Effector memory CD4-positive, alpha-beta T cell (primary cell): ENCODE data around the gene ZNF511.

Source experiments
- DNase-seq, 3 donors: peaks; one replicate each; pipeline ENCODE4 v3.0.0-alpha.2; 2020
- H3K27ac ChIP-seq: 2 replicates; pipeline ENCODE4 v1.7.0; 2013; ENCODE audit warnings: mild to moderate bottlenecking, low read length, moderate library complexity; ENCODE audit not compliant: insufficient read depth, poor library complexity, severe bottlenecking
- H3K27me3 ChIP-seq: replicated peaks from 2 replicates; pipeline ENCODE4 v1.7.0; 2013; ENCODE audit warnings: mild to moderate bottlenecking, low read length; ENCODE audit not compliant: insufficient read depth, control insufficient read depth, poor library complexity, severe bottlenecking
- H3K36me3 ChIP-seq: 2 replicates; pipeline ENCODE4 v1.7.0; 2013; ENCODE audit warnings: mild to moderate bottlenecking, low read length, moderate library complexity; ENCODE audit not compliant: control insufficient read depth, insufficient read depth
- H3K4me1 ChIP-seq: 2 replicates; pipeline ENCODE4 v1.7.0; 2013; ENCODE audit warnings: low read length, mild to moderate bottlenecking; ENCODE audit not compliant: control insufficient read depth, insufficient read depth, poor library complexity, severe bottlenecking
- H3K4me3 ChIP-seq: 2 replicates; pipeline ENCODE4 v1.7.0; 2013; ENCODE audit warnings: low read length, low read depth, mild to moderate bottlenecking; ENCODE audit not compliant: insufficient read depth, poor library complexity, severe bottlenecking
- H3K9me3 ChIP-seq: 2 replicates; pipeline ENCODE4 v1.7.0; 2013; ENCODE audit warnings: mild to moderate bottlenecking, low read length, moderate library complexity; ENCODE audit not compliant: control insufficient read depth

Gene ZNF511

GRCh38 chr10:133342942-133343341 lies 34.2 kb downstream of the ZNF511 start:
- H3K27ac ChIP-seq, result no peak overlapping the region
- no peak overlapping the region for H3K4me3 ChIP-seq
- no peak for DNase-seq
- H3K4me1 ChIP-seq, result no peaks in the 10 kb centered on the region
- peaks cover 30% of the 10 kb centered on the region for H3K27me3 ChIP-seq
- no peaks in the 10 kb centered on the region for H3K36me3 ChIP-seq
- no peaks in the 10 kb centered on the region for H3K9me3 ChIP-seq

DNA sequence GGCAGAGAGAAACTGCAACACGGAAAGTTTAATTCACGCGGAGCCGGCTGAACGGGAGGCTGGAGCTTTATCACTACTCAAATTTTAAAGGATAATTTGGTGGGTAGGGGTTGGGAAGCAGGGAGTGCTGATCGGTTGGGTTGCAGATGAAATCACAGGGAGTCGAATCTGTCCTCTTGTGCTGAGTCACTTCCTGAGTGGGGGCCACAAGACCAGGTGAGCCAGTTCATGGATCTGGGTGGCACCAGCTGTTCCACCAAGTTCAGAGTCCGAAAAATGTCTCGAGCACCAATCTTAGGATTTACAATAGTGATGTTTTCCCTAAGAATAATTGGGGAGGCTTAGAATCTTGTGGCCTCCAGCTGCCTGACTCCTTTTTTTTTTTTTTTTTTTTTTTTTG lies 34.8 kb downstream of the ZNF511 start:
- no peak overlapping the region for H3K27ac ChIP-seq
- no peaks in the 10 kb centered on the region for H3K36me3 ChIP-seq
- H3K4me3 ChIP-seq, result no peak overlapping the region
- H3K27me3 ChIP-seq, result peaks cover 34% of the 10 kb centered on the region
- DNase-seq, result no peak
- H3K4me1 ChIP-seq, result no peaks in the 10 kb centered on the region
- no peaks in the 10 kb centered on the region for H3K9me3 ChIP-seq

- DNase-seq, result no peak
- H3K4me3 ChIP-seq, result no peak overlapping the region
- H3K36me3 ChIP-seq, result no peaks in the 10 kb centered on the region
- no peak overlapping the region for H3K27ac ChIP-seq
- H3K27me3 ChIP-seq, result peaks cover 34% of the 10 kb centered on the region
- no peaks in the 10 kb centered on the region for H3K4me1 ChIP-seq
- no peaks in the 10 kb centered on the region for H3K9me3 ChIP-seq
These were observed 35.5 kb downstream of the ZNF511 start for GRCh38 chr10:133344236-133344635.

- no peak for DNase-seq
- no peak overlapping the region for H3K27ac ChIP-seq
- no peaks in the 10 kb centered on the region for H3K36me3 ChIP-seq
- H3K27me3 ChIP-seq, result peaks cover 34% of the 10 kb centered on the region
- no peak overlapping the region for H3K4me3 ChIP-seq
- no peaks in the 10 kb centered on the region for H3K9me3 ChIP-seq
- no peaks in the 10 kb centered on the region for H3K4me1 ChIP-seq
These were observed 37.7 kb downstream of the ZNF511 start for GRCh38 chr10:133346413-133346812.

DNA sequence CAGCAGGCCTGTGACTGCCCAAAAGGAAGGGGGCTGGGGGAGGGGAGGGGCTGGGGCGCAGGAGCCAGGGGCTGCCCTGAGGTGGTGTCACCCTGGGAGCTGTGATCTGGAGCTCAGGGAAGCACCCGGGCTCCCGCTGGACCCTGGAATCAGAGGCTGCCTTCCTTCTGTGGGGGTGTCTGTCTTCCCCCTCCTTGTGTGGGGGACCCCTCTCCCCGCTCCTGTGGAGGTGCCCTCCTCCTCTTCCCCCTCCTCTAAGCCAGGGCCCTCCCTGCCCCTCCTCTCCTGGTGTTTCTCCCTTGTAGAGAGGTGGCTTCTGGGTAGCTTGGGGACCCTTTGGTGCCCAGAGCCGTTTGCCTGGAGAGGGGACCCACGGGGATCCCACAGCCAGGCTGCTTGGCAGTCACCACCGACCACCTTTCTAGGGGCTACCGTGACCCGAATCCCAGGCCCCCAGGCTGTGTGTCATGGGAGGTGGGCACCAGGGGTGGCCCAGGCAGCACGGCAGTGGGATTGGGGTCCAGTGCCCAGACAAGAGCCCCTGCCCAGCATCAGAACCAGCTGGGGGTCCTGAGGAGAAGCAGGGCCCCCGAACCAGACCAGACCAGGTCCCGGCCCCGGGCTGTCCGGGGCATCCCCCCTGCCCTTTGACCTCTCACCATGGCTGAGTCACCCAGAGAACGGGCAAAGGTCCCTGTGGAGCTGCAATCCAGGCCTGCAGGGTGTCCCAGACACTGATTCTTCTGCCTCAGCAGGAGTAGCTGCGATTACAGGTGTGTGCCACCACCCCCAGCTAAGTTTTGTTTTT lies 39.2 kb downstream of the ZNF511 start:
- peaks cover 34% of the 10 kb centered on the region for H3K27me3 ChIP-seq
- no peak for DNase-seq

GRCh38 chr10:133349160-133349568 lies 40.5 kb downstream of the ZNF511 start:
- Histone ChIP-seq H3K9me3 (no peaks in the 10 kb centered on the region), H3K4me1 (no peaks in the 10 kb centered on the region), H3K27me3 (peaks cover 27% of the 10 kb centered on the region), H3K36me3 (no peaks in the 10 kb centered on the region), H3K27ac (no peak overlapping the region), H3K4me3 (no peak overlapping the region)
- no peak for DNase-seq

More for the DNA sequence above, 39.2 kb downstream of the ZNF511 start:
- Histone ChIP-seq H3K9me3 (no peaks in the 10 kb centered on the region), H3K27ac (no peak overlapping the region), H3K4me3 (no peak overlapping the region), H3K36me3 (no peaks in the 10 kb centered on the region), H3K4me1 (no peaks in the 10 kb centered on the region)

DNA sequence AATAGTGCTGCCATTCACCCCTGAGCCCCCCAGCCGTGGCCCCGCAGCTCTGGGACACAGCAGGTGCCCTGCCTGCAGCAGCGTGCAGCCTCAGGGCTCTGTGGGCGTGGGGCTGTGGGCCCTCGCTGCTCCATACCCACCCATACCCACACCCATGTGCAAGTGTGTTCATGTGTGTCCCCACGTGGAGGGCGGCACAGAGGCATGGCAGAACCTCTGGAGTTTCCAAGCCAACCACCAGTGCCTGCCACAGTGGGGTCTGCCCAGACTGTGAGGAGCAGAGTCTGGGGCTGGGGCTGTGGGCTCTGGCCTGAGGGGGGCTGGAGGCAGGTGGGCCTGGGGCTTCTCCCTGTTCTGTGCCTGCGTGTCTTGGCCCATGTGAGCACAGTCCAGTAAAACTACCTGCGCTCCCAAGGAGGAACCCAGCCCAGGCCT lies 40.9 kb downstream of the ZNF511 start:
- no peak overlapping the region for H3K4me3 ChIP-seq
- no peaks in the 10 kb centered on the region for H3K36me3 ChIP-seq
- H3K27me3 ChIP-seq, result peaks cover 24% of the 10 kb centered on the region
- H3K4me1 ChIP-seq, result no peaks in the 10 kb centered on the region
- no peaks in the 10 kb centered on the region for H3K9me3 ChIP-seq
- H3K27ac ChIP-seq, result no peak overlapping the region
- no peak for DNase-seq

DNA sequence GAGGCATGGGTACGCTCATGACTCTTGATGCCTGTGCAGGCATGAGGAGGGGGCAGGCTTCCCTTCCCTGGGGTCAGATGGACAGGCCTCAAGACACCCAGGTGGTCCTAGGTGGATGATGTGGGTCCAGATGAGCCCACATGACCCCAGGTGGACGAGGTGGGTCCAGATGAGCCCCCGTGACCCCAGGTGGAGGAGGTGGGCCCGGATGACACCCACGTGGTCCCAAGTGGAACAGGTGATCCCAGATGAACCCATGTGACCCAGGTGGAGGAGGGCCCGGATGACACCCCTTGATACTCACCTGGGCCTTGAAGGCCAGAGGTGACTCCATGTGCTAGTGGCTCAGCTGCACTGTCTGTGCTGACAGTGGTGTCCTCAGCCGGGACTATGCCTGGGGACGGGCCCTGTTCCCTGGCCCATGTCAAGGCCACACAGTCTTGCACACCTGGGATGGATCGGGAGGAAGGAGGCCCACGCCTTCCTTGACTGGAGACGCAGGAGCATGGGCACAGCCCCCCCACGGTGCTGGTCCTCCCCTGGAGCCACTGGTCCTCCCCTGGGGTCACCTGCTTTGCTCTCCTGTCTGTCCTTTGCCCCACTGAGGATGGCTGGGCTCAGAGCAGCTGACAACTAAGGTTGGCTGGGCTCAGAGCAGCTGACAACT lies 41.7 kb downstream of the ZNF511 start:
- Histone ChIP-seq H3K27ac (no peak overlapping the region), H3K9me3 (no peaks in the 10 kb centered on the region), H3K27me3 (peaks cover 18% of the 10 kb centered on the region), H3K4me1 (no peaks in the 10 kb centered on the region), H3K36me3 (no peaks in the 10 kb centered on the region), H3K4me3 (no peak overlapping the region)
- DNase-seq, result no peak

DNA sequence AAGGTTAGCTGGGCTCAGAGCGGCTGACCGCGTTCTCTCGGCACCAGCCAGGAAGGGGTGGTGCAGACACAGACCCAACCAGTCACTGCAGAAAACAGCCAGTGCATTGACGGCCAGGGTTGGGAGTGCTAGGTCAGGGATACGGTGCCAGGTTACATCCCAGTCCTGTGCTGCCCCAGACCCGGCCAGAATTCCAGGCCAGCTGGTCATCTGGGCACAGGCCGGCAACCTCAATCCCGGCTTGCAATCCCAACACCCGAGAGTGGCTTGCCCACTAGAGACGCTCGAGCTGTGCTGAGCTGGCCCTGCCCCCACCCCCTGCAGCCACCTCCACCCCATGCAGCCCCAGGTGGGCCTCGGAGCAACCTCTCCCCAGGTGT lies 42.2 kb downstream of the ZNF511 start:
- H3K4me1 ChIP-seq, result no peaks in the 10 kb centered on the region
- no peaks in the 10 kb centered on the region for H3K9me3 ChIP-seq
- DNase-seq, result no peak
- peaks cover 13% of the 10 kb centered on the region for H3K27me3 ChIP-seq
- no peak overlapping the region for H3K27ac ChIP-seq
- no peak overlapping the region for H3K4me3 ChIP-seq
- H3K36me3 ChIP-seq, result no peaks in the 10 kb centered on the region
